GM19467 (cell line): ENCODE measurements around the gene SCRT2.

ENCODE experiments used
- ATAC-seq: cut with Tn5 transposase; IDR thresholded peaks from one replicate; pipeline ENCODE4 v1.9.1; 2021; ENCODE audit warnings: mild to moderate bottlenecking, moderate library complexity; ENCODE audit not compliant: unreplicated experiment

Gene SCRT2

DNA sequence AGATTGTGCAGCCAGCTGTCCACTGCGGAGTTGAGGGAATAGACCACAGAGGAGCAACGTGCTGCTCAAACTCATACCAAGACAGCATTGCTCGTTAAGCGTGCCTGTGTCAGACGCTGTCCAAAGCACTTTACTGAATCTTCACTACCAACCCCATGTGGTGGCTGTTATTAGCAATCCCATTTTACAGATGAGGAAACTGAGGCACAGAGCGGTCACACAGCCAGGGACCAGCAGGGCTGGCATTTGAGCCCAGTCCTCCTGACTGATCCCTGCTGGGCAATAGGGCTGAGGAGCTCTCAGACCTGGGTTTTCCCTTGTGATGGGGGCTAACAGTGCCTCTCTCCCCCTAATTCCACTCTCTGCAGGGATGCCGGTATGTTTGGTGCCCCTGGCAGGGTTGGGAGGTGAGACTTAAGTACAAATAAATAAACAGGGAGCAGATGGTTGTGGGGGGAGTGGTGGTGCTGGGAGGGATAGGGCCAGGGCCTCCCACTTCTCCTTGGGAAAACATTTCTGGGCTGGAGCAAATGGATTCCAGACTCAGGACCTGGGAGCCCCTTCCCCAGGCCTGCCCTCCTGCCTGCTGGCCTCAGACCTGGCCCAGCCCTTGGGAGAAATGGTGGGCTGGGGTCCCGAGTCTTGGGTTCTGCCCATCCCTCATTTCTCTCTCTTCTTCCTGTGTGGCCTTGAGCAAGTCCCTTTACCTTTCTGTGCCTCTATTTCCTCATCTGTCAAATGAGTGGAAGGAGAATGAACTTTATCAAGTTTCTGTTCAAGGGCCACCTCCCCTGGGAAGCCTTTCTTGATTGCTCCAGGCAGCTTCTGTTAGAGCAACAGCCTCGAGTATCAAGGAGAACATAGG lies 40.3 kb downstream of the SCRT2 start:
- no peak for ATAC-seq

DNA sequence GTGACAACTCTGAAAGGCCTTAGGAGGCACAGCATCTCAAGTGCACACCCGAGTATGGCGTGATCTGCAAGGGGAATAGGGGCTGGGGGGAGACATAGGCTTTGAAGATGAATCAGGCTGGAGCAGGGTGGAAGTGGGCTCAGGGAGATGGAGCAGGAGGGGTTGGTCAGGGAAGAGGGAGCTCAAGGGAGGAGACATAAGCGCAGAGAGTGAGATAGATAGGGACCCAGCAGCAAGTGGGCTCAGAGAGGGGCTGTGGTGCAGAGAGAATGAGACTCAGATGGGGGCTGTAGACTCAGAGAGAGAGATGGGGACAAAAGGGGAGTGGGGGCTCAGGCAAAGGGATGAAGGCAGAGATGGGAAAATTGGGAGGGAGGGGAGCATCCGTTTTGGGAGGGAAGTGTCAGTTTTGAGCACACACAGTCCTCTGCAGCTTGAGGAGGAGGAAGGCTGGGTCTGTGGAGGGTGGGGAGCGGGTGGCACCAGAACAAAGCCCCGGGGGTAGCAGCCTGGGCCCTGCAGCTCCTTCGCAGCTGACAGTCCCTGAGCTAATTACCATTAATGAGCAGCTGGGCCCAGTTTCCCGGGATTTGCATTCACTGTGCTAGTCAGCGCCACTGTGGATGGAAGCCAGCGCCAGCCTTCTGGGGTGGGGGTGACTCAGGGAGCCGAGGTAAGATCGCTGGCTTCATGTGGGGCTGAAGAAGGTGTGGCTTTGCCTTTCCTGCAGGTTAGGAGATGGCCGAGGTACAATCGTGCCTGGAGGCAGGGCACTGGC lies 41.3 kb downstream of the SCRT2 start:
- no peak for ATAC-seq

DNA sequence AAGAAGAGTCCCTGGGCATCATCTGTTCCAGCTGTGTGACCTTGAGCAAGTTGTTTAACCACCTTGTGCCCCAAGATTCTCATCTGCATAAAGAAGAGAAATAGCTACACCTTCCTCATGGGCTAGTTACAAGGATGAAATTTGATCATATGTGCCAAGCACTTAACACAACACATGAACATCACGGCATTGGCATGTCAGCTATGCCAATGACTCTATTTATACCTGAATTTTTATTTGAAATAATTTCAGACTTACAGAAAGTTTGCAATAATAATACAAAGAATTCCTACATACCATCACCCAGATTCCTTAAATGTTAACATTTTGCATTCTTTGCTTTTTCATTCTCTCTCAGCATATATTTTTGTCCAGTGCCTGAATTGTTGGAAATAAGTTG lies 44.5 kb downstream of the SCRT2 start:
- ATAC-seq, result no peak

GRCh38 chr20:626579-626978 lies 49.0 kb downstream of the SCRT2 start:
- ATAC-seq, result no peak

DNA sequence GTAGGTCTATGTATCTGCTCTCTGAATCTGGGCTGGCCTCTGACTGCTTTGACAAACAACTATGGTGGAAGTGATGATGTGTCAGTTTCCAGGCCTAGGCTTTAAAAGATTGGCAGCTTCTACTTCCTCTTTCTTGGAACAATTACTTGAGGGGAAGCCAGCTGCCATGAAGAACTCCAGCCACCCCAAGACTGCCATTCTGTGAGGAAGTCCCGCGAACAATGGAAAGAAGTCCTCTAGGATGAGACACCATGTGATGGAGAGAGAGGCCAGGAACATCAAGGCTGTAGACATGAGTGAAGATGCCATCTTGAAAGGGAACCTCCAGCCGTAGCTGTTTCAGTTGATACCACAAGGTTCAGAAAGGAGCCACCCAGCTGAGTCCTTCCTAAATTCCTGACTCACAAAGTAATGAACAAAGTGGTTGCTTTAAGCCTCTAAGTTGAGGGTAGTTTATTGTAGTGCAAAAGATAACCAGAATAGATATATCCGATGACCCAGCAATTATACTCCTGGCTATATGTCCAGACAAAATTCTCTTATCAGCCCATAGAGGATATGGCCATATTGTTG lies 50.2 kb downstream of the SCRT2 start:
- ATAC-seq, result no peak

- no peak for ATAC-seq
These were observed 51.9 kb downstream of the SCRT2 start for GRCh38 chr20:623704-624103.

- no peak for ATAC-seq
These were observed 52.6 kb downstream of the SCRT2 start for GRCh38 chr20:623021-623420.

DNA sequence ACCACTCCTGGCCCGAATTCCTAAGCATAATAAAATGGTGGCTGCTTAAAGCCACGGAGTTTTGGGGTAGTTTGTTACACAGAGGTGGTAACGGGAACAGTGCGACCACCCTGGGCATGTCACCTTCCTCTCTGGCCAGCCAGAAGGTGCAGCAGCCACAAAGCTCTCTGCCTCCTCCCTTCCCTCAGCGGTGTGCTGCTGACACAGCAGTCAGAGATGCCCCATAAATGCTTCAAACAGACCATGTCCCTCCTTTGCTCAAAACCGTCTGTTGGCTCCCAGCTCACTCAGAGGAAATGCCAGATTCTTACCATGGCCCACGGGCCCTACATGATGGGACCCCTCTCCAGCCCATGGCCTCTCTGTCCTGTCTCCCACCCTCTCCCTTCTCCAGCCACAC lies 53.4 kb downstream of the SCRT2 start:
- ATAC-seq, result no peak

- no peak for ATAC-seq
These were observed 54.4 kb downstream of the SCRT2 start for GRCh38 chr20:621125-621756.

GRCh38 chr20:620246-620645 lies 55.4 kb downstream of the SCRT2 start:
- no peak for ATAC-seq

GRCh38 chr20:618980-619379 lies 56.6 kb downstream of the SCRT2 start:
- no peak for ATAC-seq

DNA sequence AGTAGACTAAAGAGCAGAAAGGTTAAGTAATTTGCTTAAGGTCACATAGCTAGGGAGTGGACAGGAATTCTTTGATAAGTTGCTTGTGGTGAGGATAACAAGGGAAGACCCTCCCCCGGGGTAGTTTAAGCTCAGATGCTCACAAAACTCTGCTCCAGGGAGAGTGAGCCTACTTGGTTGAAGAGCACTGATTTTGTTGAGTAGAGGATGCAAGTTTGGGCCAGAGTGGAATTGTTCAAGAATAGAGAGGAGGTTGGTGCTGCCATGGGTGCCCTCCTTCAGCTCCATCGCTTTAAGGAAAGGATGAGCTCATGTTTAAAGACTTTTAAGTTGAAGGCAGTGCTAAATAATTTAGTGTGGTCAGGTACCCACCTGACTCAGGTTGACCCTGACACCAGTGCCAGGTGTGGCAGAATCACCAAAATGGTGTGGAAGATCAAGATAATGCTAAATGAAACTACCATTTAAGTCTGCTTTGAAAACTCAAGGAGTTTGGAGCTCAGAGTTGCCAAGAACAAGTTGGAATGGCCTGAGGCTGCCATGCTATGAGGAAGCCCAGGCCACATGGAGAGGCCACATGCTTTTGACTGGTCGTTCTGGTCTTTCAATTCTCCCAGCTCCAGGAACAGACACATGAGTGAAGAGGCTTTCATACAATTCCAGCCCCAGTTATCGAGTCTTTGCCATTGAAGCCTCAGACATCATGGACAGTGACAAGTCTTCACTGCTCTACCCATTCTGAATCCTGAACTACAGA lies 57.5 kb downstream of the SCRT2 start:
- no peak for ATAC-seq

DNA sequence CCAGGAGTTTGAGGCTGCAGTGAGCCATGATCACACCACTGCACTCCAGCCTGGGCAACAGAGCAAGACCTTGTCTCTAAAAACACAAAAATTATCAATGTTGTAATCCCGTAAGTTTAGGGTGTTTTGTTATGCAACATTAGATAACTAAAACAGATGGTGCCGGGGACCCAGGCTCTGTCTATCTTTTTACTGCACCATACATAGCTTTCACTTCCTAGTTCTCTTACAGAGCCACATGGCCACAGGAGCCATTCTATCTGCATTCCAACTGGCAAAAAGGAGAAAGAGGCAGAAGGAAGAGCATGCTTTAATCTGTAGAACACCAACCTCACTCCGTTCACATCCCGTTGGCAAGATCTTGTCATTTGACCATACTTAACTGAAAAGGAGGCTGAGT lies 60.1 kb downstream of the SCRT2 start:
- no peak for ATAC-seq

DNA sequence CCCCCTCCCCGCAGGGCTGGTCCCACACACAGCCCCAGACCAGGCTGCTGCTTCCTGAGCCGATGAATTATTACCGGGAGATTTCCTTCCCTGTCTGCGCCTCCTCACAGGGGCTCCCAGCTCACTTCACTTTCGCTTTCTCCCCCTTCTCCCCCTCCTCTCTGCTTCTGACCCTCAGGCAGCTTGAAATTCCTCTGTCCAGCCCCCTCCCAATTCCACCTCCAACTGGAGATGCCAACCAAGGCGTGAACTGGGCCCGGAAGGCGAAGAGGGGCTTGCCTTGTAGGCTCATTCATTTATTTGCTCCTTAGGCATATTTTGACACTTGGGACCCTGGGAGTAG lies 63.8 kb downstream of the SCRT2 start:
- no peak for ATAC-seq
